LNCaP clone FGC (cell line): ENCODE data around the gene GPD1L.

Experiments used
- DNase-seq: peaks from one replicate; pipeline ENCODE4 v3.0.0-alpha.2; 2011; ENCODE audit warnings: low read depth
- H3K4me3 ChIP-seq: 2 replicates; pipeline ENCODE4 v1.5.1; 2011; ENCODE audit warnings: mild to moderate bottlenecking, low read depth, low read length, control low read depth
- CTCF ChIP-seq: IDR thresholded peaks from 2 replicates; pipeline ENCODE4 v1.5.1; 2012; ENCODE audit warnings: mild to moderate bottlenecking; ENCODE audit not compliant: control insufficient read depth, insufficient read depth; ENCODE audit errors: extremely low read depth

The GPD1L gene

GRCh38 chr3:32195995-32196540, 89.6 kb downstream of the GPD1L start:
- peak; percentile 69 for DNase-seq
- no peak for TF ChIP-seq CTCF
- H3K4me3 ChIP-seq, result no peak overlapping the region

- H3K4me3 ChIP-seq, result no peak overlapping the region
- no peak for TF ChIP-seq CTCF
- no peak for DNase-seq
Measured at GRCh38 chr3:32197991-32198390, 91.6 kb downstream of the GPD1L start.

- H3K4me3 ChIP-seq, result no peak overlapping the region
- DNase-seq, result no peak
- no peak for TF ChIP-seq CTCF
Measured at GRCh38 chr3:32198714-32199113, 92.3 kb downstream of the GPD1L start.

- no peak overlapping the region for H3K4me3 ChIP-seq
- DNase-seq, result no peak
- no peak for TF ChIP-seq CTCF
Measured at GRCh38 chr3:32200490-32200889, 94.1 kb downstream of the GPD1L start.

- no peak overlapping the region for H3K4me3 ChIP-seq
- no peak for DNase-seq
- TF ChIP-seq CTCF, result no peak
Measured at GRCh38 chr3:32200992-32201758, 94.8 kb downstream of the GPD1L start.

GRCh38 chr3:32202496-32202895, 96.1 kb downstream of the GPD1L start:
- TF ChIP-seq CTCF, result no peak
- no peak for DNase-seq
- no peak overlapping the region for H3K4me3 ChIP-seq

GRCh38 chr3:32203854-32204253, 97.4 kb downstream of the GPD1L start:
- TF ChIP-seq CTCF, result no peak
- no peak overlapping the region for H3K4me3 ChIP-seq
- no peak for DNase-seq
